Erythroblast (primary cell): ENCODE measurements around the gene INSYN2B.
"Not testable (repeated sequence)": the region's sequence is repeated elsewhere in the genome, so short reads cannot be mapped to it uniquely, and the experiment has no call there.

Source experiments
- DNase-seq, 2 experiments: peaks; one replicate each; lab custom pipeline; 2025; lab: John Stamatoyannopoulos, UW
- GATA1 ChIP-seq: IDR thresholded peaks from 2 replicates; pipeline ENCODE4 v1.6.1; 2011; ENCODE audit warnings: low read depth, mild to moderate bottlenecking, control low read depth, low read length, moderate library complexity
- POLR2A ChIP-seq: IDR thresholded peaks from 2 replicates; pipeline ENCODE4 v1.6.1; 2011; ENCODE audit warnings: mild to moderate bottlenecking, low read length

Gene INSYN2B

GRCh38 chr5:169861934-169862333 lies 118.4 kb downstream of the INSYN2B start:
- TF ChIP-seq GATA1 (no peak), POLR2A (no peak)
- DNase-seq, result no peak

DNA sequence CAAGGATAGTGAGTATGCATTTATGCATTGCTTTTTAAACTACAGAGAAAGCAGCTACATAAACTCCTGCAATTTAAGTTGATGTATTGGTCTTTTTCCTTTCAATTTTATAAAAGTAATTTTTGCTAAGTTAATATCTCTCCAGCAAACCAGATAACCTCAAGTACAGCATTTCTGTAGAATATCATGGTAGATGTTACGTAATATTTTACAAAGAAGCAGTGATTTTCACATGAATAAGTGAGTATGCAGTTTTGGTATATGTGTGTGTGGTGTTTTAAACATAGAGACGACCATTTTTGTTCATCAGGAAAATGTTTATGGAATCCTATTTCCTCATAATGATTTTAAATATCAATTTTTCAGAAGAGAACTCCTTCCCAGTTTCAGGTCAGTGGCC lies 118.9 kb downstream of the INSYN2B start:
- DNase-seq, result no peak
- TF ChIP-seq POLR2A, result no peak
- no peak for TF ChIP-seq GATA1

DNA sequence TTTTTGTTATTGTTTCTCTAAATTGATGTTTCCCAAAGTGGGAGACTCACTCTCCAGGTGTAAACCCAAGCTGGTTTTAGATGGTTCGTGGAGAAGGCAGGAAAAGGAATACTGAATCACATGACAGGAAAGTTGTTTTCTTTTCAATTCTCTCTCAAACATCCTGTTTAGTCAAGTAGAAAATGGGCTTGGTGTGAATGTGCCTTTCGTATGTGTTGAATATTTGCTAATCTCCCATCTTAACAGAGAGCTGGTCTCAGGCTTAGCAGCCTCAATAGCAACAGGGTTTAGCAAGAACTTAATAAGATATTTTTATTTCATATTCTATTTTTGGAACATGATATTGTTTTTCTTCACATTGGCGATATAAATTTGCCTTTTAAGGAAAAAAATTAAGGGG lies 119.7 kb downstream of the INSYN2B start:
- DNase-seq, result no peak
- no peak for TF ChIP-seq POLR2A
- TF ChIP-seq GATA1, result no peak

- TF ChIP-seq POLR2A (no peak), GATA1 (no peak)
- peak; percentile 6 to 31 for DNase-seq
Observed at GRCh38 chr5:169856571-169856970, 123.7 kb downstream of the INSYN2B start.

- no peak for DNase-seq
- TF ChIP-seq GATA1, result no peak
- no peak for TF ChIP-seq POLR2A
Observed at GRCh38 chr5:169851321-169851850, 128.9 kb downstream of the INSYN2B start.

DNA sequence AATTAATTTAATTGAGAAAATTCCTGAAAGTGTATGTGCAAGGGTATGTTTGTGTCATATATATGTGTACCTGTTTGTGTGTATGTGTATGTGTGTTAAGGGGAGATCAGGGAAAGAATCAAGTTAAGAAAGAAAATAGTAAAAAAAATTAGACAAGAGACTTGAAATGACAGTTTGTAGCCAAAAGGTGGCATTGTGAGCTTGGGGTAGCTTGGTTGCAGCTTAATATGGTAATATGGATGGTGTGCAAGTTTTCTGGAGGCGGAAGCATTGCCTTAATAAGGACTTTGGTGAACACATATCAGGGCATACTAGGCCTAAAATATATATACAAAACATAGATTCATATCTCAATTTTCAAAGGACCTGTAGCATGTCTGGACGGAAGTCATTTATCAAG lies 129.9 kb downstream of the INSYN2B start:
- peak; percentile 14 to 21 for DNase-seq
- TF ChIP-seq POLR2A (no peak), GATA1 (no peak)

DNA sequence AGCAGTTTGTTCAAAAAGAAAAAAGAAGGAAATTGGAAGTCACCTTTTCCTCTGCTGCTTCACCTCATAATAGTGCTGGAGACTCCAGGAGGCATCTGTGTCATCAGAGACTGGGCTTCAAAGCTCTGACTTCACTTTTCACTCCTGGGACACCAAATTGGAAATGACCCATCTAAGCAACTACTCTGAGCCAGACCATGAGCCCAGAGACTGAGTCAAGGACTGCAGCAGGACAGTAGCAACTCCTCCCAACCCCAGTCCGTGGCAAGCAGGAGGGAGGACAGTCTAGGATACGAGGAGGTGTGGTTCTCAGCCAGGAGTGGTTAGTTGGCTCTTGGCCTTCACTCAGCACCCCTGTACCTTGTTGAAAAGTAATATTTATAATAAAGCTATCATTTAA lies 131.5 kb downstream of the INSYN2B start:
- no peak for DNase-seq
- TF ChIP-seq GATA1 (no peak), POLR2A (no peak)

DNA sequence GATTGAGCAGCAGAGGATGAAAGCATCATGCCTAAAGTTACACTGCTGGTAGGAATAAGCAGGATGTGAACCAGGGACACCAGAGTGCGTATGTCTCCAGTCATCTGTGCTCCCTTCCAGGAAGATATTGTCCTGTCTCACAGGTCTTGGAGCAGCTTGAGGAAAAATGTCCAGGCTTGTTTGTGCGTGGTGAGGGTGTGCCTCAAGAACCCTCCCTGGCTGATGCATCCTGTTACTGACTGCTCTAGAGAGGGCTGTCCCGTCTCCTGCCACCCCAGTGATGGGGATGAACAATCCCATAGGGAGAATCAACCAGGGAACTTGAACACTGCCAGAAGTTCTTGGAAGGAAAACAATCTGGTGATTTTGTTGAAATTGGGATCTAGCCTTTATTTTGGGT lies 132.0 kb downstream of the INSYN2B start:
- TF ChIP-seq POLR2A (no peak), GATA1 (no peak)
- DNase-seq, result no peak

- DNase-seq, result no peak
- no peak for TF ChIP-seq POLR2A
- TF ChIP-seq GATA1, result no peak
Observed at GRCh38 chr5:169847519-169847918, 132.8 kb downstream of the INSYN2B start.

DNA sequence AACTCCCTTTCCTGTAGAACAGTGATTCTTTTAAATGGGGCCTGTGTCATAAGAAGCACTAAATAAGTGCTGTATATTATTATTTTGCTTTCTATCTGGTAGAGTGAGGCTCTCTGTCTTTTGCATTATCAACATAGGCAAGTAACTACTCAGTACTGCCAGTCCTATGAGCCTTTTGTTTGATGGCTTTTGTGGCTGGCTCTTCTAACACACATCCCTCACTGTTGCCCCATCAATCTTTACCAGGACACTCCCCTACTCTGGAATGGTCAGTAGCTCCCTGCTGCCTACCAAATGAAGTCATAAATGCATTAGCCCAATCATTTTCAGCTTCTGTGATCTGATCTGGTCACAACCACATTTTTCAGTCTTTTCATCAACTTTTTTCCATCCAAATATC lies 137.6 kb downstream of the INSYN2B start:
- TF ChIP-seq POLR2A, result no peak
- no peak for TF ChIP-seq GATA1

DNA sequence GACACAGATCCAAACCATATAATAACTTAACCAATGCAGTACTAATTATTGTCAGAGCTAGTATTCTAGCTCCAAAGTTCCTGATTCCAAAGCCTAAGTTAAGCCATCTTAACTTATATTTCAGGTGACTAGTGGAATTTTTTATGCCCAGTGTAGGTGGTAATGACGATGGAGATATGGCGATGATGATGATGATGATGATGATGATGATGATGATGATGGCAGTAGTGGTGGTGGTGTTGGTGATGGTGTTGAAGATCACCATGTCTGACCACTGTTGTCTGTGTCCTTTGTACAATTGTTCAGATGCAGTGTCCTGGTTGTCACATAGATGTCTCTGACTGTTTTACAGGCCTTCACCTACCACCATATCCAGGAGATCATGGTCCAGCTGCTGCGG lies 139.9 kb downstream of the INSYN2B start:
- no peak for TF ChIP-seq GATA1
- TF ChIP-seq POLR2A, result no peak
- no peak for DNase-seq

More for the DNA sequence above, 137.6 kb downstream of the INSYN2B start:
- DNase-seq, result no peak

DNA sequence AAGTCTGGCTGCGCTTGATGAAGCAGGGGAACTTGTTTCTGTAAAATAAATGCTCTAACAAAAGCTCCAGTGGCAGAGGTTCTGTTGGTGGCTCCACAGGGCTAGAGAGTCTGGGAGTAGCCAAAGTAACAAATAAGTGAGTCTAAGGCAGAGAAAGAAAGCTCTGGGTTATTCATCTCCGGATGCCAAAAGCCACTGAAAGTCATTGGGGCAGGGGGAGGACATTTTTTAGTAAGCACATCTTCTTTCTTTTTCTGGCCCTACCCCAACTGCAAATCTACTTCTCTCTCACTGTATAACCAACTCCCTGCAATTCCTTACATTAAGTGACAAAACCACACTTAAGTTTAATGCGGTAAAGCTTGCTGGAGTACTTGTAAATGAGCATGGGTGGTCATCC lies 141.6 kb downstream of the INSYN2B start:
- TF ChIP-seq GATA1 (no peak), POLR2A (no peak)
- DNase-seq, result no peak

- DNase-seq, result no peak
- TF ChIP-seq POLR2A, result no peak
- TF ChIP-seq GATA1, result no peak
Observed at GRCh38 chr5:169837686-169838085, 142.6 kb downstream of the INSYN2B start.

DNA sequence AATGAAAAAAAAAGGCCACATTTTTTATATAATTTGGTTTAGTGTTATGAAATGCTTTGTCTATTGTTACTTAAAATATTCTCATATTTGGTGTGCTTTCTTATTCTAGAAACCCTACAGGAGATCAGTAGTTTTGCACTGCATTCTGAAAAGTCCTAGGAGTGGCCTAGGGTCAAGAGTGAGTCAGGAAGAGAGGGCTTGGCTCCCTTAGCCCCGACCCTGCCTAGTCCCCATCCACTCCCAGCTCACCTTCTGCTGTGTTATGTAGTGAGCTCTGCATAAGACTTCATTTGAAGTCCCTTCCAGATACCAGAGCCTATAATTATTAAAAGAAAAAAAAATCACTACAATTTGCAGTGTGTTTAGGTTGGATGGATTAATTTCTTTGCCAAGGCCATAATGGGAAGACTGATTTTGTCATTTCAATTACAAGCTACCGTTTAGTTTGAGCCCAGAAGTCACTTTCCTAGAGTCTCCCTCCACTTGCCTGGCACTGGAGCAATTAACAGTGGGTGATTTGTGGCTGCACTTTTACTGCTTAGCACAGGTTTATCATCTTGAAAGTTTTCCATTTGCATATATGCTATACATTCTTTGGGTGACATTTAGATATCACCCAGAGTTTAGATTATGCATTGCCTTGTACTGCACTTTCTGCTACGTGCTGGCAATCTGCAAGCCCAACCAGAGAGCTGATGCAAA lies 143.3 kb downstream of the INSYN2B start:
- no peak for TF ChIP-seq POLR2A
- no peak for TF ChIP-seq GATA1
- no peak for DNase-seq

DNA sequence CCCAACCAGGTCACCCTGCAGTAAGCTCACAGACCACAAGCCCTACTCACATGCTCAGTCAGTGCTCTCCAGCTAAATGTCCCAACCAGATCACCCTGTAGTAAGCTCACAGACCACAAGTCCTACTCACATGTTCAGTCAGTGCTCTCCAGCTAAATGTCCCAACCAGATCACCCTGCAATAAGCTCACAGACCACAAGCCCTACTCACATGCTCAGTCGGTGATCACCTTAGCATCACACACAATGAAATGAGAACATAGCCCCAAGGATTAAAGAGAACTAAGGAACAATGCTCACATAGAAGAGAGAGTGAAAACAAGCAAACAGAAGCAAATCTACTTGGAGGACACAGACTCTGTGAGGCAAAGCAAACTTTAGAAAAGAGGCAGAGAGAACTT lies 145.8 kb downstream of the INSYN2B start:
- not testable (repeated sequence) for DNase-seq

GRCh38 chr5:169833681-169834292 lies 146.5 kb downstream of the INSYN2B start:
- DNase-seq, result not testable (repeated sequence)
